Measurements from ENCODE around the gene BAAT.

BAAT gene

GRCh38 chr9:101398068-101398929 lies 13.5 kb upstream of the BAAT start, which contains the start of the genes MRPL50 and ZNF189:
Gene MRPL50, minus strand, starts transcription at chr9:101398618. Its CDS starts 26 bp downstream, at chr9:101398592.
Gene ZNF189, plus strand, starts transcription at chr9:101398851. Its CDS starts 306 bp downstream, at chr9:101399157.
- DNase-seq, result peak; percentile 93

GRCh38 chr9:101397746-101398067 lies 12.9 kb upstream of the BAAT start:
- DNase-seq, result no peak

GRCh38 chr9:101394687-101395086 lies 9.9 kb upstream of the BAAT start:
- DNase-seq, result no peak

GRCh38 chr9:101393135-101393534 lies 8.3 kb upstream of the BAAT start:
- no peak for DNase-seq

GRCh38 chr9:101388507-101388993 lies 3.7 kb upstream of the BAAT start:
- no peak for DNase-seq

GRCh38 chr9:101387871-101388506 lies 3.2 kb upstream of the BAAT start:
- DNase-seq, result no peak

GRCh38 chr9:101383361-101383760 lies 1.4 kb downstream of the BAAT start:
- DNase-seq, result no peak

- no peak for DNase-seq
These were observed 2.9 kb downstream of the BAAT start for GRCh38 chr9:101381833-101382342.

GRCh38 chr9:101381118-101381517 lies 3.7 kb downstream of the BAAT start:
- DNase-seq, result no peak

GRCh38 chr9:101380295-101380694 lies 4.5 kb downstream of the BAAT start:
- DNase-seq, result no peak

GRCh38 chr9:101376111-101376848 lies 8.5 kb downstream of the BAAT start:
- DNase-seq, result no peak

- DNase-seq, result no peak
These were observed 9.3 kb downstream of the BAAT start for GRCh38 chr9:101375546-101375945.

- no peak for DNase-seq
These were observed 12.3 kb downstream of the BAAT start for GRCh38 chr9:101372327-101373118.

GRCh38 chr9:101371813-101372212 lies 13.0 kb downstream of the BAAT start:
- no peak for DNase-seq

GRCh38 chr9:101369884-101370531 lies 14.8 kb downstream of the BAAT start:
- no peak for DNase-seq

GRCh38 chr9:101369286-101369685 lies 15.5 kb downstream of the BAAT start:
- DNase-seq, result no peak

- no peak for DNase-seq
These were observed 17.5 kb downstream of the BAAT start for GRCh38 chr9:101367323-101367722.

GRCh38 chr9:101366038-101366756 lies 18.6 kb downstream of the BAAT start:
- no peak for DNase-seq

- no peak for DNase-seq
These were observed 19.6 kb downstream of the BAAT start for GRCh38 chr9:101365181-101365580.

GRCh38 chr9:101362450-101362849 lies 22.4 kb downstream of the BAAT start:
- DNase-seq, result no peak

- no peak for DNase-seq
These were observed 24.2 kb downstream of the BAAT start for GRCh38 chr9:101360647-101361046.

Measured in activated CD4-positive, alpha-beta T cell treated with anti-CD3 and anti-CD28 coated beads for 1 hour (primary cell).